Measurements from ENCODE around the gene MEG3. TPM values are rescaled to one million over a fixed set of nuclear protein-coding genes. Genes with fewer than 3 reads are reported as not detected.
"Not testable (repeated sequence)": the region's sequence is repeated elsewhere in the genome, so short reads cannot be mapped to it uniquely, and the experiment has no call there.

Gene MEG3
- polyA plus RNA-seq, 1 donor = 218 TPM

DNA sequence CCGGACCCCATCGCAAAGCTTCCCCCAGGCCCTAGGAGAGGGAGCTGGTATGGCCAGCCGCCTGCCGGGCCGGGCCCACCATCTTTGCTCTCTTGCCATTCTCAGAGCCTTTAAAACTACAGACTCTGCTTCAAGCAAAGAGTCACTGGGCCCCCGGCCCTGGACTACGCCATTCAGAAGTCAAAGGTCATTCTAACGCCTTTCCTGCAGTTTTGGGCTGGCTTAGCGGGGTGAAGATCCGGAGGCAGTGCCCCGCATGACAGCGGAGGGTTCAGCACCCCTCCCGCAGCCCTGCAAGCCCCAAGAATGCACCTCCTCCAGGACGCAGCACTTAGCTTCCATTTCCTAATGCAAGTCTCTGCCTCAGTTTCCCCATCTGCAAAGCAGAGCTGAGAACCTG lies 38.3 kb upstream of the MEG3 start:
- no peak for DNase-seq

DNA sequence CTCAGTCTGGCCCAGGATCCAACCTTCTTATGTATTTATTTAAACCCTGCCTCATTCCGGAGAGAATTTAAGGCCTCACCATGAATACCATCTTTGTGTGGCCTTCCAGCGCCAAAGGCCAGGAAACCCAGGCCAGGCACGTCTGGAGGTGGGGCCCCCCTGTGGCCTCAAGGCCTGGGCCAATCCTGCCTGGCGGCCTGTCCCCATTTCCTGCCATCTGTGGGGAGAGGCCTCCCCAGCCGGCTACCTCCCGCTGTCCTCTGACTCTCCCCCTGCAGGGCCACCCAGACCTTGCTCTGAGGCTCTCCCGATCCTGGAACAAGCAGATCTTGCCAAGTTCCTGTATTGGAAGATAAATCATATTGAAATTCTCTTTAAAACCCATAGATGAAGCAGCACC lies 37.4 kb upstream of the MEG3 start:
- no peak for DNase-seq

DNA sequence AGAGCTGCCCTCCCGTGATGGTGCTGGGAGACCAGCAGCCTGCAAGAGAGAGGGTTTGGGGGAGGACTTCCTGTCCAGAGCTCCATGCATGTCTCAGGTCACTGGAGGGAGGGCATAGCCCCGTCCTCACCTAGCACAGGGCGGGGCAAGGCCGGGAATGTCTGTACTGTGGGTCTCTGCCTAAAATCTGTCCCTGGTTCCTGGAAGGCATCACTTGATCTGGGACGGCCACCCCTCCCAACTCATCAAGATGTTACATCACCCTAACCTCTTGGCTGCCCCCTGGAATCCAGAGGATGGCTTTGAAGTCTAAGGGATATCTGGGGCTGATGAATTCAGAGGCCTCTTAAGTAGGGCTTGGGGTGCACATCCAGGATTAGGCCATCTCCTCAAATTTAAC lies 37.0 kb upstream of the MEG3 start:
- DNase-seq = no peak

DNA sequence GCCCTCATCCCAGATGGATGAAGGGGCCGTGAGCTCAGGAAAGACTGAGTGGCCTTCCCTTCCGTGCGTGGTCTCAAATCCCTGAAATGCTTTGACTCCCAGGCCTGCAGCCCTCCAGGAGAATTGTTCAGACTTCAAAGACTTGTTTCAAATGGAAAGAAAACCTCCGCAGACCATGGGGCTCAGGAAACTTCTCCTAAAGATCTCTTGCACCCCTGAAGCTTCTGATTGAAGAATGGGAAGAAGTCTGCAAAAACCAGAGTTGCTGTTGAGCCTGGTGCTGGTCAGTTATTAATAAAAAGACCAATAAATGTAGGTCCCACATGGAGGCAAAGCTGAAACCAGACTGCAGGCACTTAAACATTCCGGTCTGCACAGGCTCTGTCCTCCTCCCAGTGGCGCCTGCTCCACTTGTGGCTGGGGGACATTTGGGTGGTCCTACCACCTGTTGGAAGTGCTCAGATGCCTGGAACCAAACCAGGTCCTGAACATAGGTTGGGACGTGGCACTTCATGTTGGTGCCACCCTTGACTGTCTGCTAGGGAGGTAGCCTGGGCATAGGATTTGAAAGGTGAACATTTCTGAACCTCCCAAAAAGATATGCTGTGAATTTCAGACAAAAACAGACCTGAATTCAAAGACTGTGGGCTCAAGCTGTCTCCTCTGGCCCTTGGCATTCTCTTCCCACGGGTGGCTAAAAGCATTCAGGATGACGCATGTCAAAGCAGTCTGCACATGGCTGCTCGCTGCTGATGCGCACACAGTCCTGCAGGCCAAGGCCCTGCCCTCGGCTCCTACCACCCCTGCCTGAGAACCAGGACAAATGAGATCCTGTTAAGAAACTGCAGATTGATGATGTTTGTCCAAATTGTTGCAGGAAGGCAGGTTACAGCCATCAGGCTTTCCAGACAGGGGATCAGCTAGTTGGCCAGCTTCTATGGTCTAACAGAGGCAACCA lies 36.2 kb upstream of the MEG3 start:
- no peak for DNase-seq

DNA sequence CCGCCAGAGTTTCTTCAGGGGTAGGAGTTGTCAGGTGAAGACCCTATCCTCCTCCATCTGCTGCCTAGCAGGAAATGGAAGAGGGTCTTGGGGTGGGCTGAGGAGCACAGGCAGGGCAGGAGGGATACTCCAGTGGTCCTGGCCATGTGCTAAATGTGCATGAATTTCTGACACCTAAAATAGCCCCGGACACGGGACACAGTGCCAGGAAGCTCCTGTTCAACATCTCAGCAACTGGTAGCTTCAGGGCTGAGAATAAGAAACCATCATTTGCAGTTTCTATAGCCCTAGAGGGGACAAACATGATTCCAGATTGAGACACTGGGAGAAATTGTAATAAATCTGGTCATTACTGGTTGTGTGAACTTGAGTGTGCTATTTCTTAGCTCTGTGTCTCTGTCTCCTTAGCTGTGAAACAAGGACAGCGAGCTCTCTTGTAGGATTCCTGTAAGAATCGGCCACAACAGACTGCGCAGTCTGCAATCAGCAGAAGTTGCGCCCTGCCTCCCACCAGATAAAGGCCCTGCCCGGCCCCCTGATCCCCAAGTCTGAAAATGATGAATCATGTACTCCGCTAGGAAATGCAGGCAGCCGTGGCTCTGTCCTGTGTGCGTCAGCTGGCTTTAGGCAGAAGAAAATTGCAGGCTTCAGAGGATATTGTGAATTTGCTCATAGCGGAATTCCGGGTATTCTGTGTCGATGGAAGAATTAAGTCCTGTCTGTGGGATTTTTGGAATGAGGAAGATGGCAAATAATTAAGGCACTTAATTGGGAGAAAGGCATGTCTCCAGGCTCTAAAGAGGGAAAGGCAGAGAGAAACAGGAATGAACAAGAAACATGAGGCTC lies 35.2 kb upstream of the MEG3 start:
- DNase-seq = no peak

DNA sequence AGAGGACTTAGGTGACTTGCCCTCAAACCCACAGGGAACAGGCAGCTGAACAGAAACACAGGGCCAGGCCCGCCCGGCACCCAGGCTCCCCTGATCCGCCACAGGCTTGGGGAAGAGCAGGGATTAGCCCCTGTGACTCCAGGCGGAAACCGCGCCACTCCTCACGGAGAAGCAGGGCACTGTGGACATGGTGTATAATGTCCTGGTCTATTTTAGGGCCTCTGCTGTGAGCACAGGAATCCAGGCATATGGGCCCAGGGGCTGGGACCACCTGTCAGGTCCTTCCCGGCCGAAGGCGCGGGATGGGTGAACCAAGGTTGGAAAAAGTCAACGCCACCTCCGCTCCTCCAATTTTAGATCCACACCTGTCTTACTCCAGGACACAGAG lies 34.6 kb upstream of the MEG3 start:
- no peak for DNase-seq

DNA sequence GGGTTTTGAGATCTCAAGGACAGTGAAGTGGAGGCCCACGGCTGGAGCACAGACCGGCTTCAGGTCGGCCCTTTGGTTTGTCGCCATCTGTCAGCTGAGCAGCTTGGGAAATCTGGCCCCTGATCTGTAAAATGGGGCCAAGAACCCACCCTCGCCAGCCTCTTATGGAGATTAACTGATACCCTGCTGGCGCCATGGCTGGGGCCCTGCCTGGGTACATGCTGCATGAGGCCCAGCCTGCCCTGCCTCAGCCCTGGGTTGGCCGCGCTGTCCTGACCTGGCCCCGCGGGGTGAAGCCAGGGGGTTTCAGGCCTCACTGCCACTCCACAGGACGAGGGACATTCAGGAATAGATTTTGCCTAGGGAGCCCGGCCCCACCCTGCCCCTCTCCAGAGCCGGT lies 33.9 kb upstream of the MEG3 start:
- no peak for DNase-seq

DNA sequence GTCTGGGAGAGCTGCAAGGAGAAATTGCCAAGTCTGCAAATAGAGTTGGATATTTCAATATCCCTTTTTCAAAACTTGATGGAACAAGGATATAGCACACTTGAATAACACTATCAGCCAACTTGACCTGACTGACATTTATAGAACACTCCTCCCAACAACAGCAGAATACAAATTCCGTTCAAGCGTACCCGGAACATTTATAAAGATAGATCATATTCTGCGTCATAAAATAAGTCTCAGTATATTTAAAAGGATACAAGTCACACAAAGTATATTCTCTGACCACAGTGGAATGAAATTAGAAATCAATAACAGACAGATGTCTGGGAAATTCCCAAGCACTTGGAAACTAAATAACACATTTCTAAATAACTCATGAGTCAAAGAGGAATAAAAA lies 29.0 kb upstream of the MEG3 start:
- DNase-seq = no peak

DNA sequence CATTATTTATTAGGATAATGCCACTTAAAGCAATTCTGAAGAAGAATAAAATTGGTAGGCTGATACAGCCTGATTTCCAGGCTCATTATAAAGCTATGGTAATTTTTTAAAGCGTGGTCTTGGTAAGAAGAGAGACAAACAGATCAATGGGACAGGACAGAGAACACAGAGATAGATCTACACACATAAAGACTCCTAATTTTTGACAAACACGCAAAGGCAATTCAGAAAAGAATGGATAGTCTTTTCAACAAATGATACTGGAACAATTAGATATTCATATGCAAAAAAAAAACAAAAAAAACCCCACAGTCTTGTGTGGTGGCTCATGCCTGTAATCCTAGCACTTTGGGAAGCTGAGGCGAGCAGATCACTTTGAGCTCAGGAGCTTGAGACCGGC lies 25.9 kb upstream of the MEG3 start:
- no peak for DNase-seq

DNA sequence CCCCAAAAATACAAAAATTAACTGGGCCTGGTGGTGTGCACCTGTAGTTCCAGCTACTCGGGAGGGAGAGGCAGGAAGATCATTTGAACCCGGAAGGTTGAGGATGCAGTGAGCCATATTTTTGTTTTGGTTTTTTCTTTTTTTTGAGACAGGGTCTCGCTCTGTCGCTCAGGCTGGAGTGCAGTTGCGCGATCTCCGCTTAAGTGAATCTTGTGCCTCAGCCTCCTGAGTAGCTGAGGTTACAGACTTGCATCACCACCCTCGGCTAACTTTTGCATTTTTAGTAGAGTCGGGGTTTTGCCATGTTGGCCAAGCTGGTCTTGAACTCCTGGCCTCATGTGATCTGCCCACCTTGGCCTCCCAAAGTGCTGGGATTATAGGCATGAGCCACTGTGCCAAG lies 24.5 kb upstream of the MEG3 start:
- DNase-seq = not testable (repeated sequence)

DNA sequence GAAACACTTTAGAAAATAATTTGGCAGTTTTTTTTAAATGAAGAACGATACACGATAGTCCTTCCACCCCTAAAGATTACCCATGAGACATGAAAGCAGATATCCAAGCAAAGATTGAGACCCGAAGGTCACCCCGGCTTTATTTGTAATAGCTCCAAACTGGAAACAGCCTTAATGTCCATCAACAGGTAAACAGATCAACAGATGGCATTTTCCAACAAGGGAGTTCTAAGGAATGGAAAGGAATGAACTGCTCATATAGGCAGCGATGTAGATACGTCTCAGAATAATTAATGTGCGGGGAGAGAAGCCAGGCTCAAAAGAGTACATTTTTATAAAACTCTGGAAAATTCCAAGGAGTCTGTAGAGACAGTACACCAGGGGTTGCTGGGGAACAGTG lies 23.7 kb upstream of the MEG3 start:
- DNase-seq = no peak

DNA sequence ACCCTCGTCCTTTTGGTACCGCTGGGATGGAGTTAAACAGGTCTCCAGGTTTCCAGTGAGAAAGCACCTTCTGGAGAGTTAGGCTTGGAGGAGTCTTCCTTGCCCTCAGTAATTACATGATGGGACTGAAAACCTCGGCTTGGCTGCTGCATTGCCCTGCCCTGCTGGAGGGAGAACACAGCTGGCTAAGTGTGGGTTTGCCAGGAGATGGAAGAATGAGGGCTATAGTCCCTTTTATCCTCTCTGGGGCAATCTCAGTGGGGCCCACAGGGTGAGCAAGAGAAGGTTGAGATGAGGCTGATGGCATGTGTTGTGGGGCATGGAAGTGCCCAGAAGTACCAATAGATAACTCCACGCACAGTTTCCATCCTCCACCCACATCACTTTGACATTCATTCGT lies 23.2 kb upstream of the MEG3 start:
- DNase-seq = no peak

DNA sequence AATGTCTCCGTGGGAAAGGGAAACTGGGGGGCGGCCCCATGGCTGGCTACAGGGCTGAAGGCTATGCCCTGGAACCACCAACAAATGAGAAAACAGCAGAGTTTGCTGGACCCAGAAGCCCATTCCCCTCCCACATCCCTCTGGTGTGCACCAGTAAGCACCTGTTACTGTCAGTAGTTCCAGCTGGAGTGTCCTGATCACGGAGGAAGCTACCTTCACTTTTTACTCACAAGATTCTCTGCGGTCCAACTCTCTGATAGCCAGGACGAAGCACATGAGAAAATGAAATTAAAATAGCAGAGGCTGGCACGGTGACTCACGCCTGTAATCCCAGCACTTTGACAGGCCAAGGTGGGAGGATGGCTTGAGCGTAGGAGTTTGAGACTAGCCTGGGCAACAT lies 22.7 kb upstream of the MEG3 start:
- DNase-seq = no peak

DNA sequence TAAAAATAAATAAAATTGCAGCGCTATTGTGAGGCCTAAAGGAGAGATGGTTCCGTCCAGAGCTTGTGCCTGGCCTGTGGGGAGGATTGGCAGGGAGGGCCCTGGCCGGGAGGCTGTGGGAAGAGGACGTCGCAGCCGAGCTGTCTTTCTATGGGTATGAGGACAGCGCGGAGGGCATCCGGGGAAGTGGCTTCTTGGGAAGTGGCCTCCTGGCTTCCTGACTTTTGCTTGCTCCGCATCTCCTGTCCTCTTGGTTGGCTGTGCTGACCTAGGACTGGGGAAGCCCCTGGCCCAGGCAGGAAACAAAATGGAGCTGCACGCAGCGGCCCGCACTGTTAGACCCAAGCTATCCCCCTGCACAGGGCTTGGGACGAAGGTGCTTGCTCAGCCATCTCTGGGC lies 22.2 kb upstream of the MEG3 start:
- DNase-seq = no peak

DNA sequence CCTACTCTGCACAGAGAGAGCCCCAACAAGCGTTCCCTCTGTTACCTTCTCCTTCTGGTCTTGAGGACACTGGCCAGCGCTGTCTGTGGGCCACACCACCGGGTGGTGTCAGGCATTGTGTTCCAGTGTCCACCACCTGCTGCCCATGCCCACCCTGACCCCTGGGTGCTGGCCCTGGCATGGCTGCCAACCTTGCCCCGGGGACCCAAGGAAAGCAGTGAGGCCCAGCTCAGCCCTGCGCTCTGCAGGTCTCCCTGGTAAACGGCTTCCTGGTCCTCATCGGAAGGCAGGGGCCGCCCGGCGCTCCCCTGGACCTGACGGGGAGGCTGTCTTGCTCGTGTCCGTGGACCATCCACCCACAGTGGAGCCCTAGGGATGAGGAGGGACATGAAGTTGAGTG lies 21.8 kb upstream of the MEG3 start:
- no peak for DNase-seq

DNA sequence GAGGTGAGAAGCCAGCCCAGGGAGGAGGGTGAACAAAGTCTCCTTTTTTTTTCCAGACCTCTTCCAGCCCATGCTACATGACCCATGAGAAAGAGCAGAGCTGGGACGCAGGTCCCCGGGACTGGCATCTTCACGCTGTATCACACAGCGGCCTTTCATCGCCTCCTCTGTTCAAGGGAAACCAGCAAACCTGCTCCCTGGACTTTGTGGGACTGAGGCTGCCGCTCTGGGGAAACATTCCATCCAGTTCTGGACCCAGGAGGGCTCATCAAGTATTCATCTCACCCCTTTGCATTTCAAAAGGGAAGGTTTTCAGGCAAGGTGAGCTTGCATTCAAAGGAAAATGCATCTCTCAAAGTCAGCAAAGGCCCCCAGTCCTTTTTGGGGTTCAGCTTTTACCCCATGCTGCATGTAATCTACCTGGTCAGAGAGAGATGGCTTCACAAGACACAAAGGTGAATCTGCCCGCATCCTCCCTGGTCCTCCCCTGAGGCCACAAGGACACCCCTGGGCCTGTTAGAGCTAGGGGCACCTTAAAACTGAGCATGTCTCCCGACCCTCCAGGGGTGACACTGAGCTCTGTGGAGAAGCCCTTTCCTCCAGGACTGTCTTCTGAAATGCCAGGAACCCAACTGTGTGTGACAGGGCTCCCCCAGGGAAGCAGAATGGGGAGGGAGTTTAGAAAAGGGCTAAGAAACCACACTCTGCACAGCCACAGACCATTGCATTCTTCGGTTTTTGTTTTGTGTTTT lies 21.2 kb upstream of the MEG3 start:
- DNase-seq = no peak

DNA sequence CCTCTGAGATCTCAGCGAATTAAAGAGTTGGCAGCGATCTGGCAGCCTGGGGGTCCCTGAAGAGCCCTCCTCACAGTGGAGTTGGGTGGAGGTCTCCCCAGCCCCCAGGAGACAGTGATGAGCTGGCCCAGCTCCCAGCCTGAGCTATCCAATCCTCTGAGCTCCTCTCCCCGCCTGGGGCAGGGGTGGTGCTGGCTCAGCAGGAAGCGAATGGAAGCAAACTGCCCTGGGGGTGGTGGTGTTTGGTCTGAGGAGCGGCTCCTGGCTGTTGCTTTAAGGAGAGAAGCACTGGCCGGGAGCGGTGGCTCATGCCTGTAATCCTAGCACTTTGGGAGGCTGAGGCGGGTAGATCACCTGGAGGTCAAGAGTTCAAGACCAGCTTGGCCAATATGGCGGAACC lies 19.5 kb upstream of the MEG3 start:
- no peak for DNase-seq

DNA sequence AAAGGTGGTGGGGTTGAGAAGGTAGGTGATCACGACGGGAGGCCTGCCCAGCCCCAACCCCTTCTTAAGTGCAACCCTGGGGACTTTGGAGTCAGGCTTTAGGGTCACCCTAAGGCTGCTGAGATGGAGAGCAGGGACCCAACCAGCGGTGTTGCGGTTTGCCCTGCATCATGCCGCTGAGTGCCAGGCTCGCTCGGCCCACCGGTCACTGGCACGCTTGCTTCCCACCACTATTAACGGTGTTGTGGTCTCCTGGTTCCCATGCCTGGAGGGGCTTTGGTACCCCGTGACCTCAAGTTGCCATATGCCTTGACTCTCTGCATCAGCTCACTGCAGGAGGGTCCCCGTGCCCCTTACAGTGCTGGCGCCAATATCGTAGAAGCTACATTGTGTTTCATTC lies 18.4 kb upstream of the MEG3 start:
- no peak for DNase-seq

DNA sequence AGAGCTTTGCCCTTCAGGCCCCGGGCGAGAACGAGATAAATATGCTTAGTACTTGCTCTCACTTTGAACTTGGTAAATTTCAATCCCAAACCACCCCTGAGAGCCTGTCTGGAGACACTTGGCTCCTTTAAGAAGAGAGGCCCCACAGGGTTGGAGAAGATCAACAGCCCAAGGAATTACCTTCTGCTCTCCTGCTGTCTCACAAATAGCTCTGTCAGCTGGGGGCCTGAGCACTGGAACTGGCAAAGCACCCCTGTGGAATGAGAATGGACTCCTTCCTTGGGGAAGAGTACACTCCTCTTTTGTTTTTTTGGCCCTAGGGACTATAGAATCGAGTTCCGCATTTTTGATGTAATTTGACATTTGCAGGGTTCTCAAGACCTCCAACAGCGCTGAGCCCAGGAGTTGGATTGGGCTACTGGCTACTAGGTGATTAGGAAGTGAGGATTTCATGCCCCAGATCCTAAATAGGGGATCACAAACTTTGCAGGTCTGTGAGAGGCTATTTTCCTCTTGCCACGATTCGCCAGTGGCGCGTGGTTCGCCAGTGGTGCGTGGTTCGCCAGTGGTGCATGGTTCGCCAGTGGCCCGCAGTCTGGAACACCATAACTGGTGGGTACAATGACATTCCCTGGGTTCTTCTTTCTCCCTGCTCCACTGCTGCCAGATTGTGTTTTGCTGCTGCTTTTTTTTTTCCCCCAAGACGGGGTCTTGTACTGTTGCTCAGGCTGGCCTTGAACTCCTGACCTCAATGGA lies 17.8 kb upstream of the MEG3 start:
- DNase-seq = no peak

DNA sequence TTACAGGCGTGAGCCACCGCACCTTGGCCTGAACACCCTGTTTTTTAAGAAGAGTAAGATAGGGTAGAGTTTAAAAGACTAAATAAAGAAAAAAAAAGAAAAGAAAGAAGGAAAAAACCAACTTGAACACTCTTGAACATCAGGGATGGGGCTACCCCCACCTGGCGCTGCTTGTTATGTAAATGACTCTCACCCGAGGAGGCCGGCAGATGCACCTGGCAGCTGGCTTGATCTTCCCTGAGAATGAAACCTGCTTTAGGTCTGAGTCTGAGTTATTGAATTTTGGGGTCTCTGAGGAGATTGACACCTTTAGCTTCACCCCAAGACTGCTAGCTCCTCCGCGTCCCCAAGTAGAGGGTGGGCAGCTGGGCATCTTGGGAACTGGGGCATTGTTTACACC lies 15.5 kb upstream of the MEG3 start:
- DNase-seq = no peak

DNA sequence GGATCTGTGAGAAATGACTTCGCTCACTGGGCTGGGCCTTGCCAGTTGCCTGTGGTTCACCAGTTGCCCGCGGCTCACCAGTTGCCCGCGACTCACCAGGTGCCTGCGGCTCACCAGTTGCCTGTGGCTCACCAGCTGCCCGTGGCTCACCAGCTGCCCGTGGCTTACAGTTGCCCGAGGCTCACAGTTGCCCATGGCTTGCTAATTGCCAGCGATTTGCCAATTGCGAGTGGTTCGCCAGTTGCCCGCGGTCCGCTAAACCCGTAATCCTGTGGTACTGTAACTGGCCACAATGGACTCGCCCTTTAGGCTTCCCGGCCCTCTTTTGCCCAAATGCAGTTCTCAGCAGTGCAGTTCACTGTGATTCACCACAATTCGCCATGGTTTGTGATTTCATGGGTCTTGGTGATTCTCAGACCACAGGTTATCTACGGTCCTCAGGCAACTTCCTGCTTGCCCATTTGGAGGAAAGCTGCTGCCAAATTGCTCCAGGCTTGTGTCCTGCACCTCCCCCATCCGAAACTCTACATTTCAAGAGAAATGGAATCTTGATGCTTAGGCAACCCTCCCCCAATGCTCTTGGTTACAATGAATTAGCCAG lies 15.0 kb upstream of the MEG3 start:
- no peak for DNase-seq

DNA sequence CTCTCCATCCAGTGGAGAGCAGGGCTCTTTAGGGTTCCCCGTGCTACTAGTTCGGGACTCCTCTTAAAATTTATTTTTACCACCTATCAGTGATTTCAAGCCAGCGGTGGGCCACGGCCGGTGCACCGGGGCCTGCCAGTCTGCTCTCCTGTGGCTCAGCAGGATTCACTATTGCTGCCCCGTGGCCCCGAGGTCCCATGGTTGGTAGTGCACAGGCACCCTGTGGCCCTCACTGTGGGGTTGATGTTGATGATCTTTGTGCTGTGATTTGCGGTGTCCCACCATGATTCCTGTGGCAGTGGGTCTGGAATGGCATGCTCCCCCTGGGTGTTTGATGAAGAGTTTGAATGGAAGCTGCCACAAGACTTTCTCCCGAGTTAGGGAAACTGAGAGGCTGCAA lies 12.6 kb upstream of the MEG3 start:
- no peak for DNase-seq

Measured in left kidney (tissue), 2 donors.